GM19193 (cell line): Measurements from ENCODE around the gene RCAN1.

ENCODE experiments used
- POLR2A ChIP-seq: IDR thresholded peaks from 4 replicates; pipeline ENCODE4 v1.6.1; 2011; ENCODE audit not compliant: insufficient read depth, insufficient read length; ENCODE audit errors: extremely low read depth

Gene RCAN1

GRCh38 chr21:34524646-34525601, 90.0 kb downstream of the RCAN1 start:
- TF ChIP-seq POLR2A = no peak

- no peak for TF ChIP-seq POLR2A
These were observed 91.8 kb downstream of the RCAN1 start for GRCh38 chr21:34523019-34523555.

GRCh38 chr21:34522284-34522683, 92.6 kb downstream of the RCAN1 start:
- TF ChIP-seq POLR2A = no peak

- no peak for TF ChIP-seq POLR2A
These were observed 93.4 kb downstream of the RCAN1 start for GRCh38 chr21:34521561-34521960.

- TF ChIP-seq POLR2A = no peak
These were observed 94.0 kb downstream of the RCAN1 start for GRCh38 chr21:34520764-34521508.

GRCh38 chr21:34520281-34520680, 94.6 kb downstream of the RCAN1 start:
- no peak for TF ChIP-seq POLR2A

- no peak for TF ChIP-seq POLR2A
These were observed 95.2 kb downstream of the RCAN1 start for GRCh38 chr21:34519694-34520093.

GRCh38 chr21:34519016-34519415, 95.9 kb downstream of the RCAN1 start:
- TF ChIP-seq POLR2A = no peak

- TF ChIP-seq POLR2A = no peak
These were observed 96.6 kb downstream of the RCAN1 start for GRCh38 chr21:34518301-34518700.

GRCh38 chr21:34517491-34518245, 97.2 kb downstream of the RCAN1 start:
- no peak for TF ChIP-seq POLR2A

- TF ChIP-seq POLR2A = no peak
These were observed 97.9 kb downstream of the RCAN1 start for GRCh38 chr21:34517039-34517438.

- TF ChIP-seq POLR2A = no peak
These were observed 100.3 kb downstream of the RCAN1 start for GRCh38 chr21:34514576-34515115.

- TF ChIP-seq POLR2A = no peak
These were observed 101.7 kb downstream of the RCAN1 start for GRCh38 chr21:34513129-34513675.

- TF ChIP-seq POLR2A = no peak
These were observed 103.0 kb downstream of the RCAN1 start, which contains the start of gene KCNE1 for GRCh38 chr21:34511787-34512455. TSS of gene KCNE1 (minus strand) at chr21:34512210. CDS start at chr21:34449634, 62,576 bp downstream.
